Esophagus muscularis mucosa (tissue), 4 donors: ENCODE results near the gene SLC39A11.

Source experiments
- EP300 ChIP-seq: sonication (generic); formaldehyde crosslinking; IDR thresholded peaks from one replicate; pipeline ENCODE4 v1.6.1; 2017; ENCODE audit warnings: antibody characterized with exemption
- POLR2A ChIP-seq: fragments of 450-650 bp; IDR thresholded peaks from one replicate; pipeline ENCODE4 v1.6.1; 2017; ENCODE audit warnings: antibody characterized with exemption, moderate library complexity, mild to moderate bottlenecking, low read depth
- POLR2AphosphoS5 ChIP-seq, 2 donors: sonication (generic); formaldehyde crosslinking; IDR thresholded peaks; one replicate each; pipeline ENCODE4 v1.6.1; 2017; ENCODE audit warnings: antibody characterized with exemption in 2 of 2
- TF ChIP-seq, protein P1 (sequence below), 3 experiments: fragments of 200-600 bp in 2 of 3; fragments of 450-650 bp in 1 of 3; sonication (generic) in 2 of 3; IDR thresholded peaks; one replicate each; pipeline ENCODE4 v1.5.1; 2017 to 2019; ENCODE audit warnings: antibody characterized with exemption in 3 of 3, mild to moderate bottlenecking in 2 of 3, moderate library complexity in 1 of 3

DNA sequence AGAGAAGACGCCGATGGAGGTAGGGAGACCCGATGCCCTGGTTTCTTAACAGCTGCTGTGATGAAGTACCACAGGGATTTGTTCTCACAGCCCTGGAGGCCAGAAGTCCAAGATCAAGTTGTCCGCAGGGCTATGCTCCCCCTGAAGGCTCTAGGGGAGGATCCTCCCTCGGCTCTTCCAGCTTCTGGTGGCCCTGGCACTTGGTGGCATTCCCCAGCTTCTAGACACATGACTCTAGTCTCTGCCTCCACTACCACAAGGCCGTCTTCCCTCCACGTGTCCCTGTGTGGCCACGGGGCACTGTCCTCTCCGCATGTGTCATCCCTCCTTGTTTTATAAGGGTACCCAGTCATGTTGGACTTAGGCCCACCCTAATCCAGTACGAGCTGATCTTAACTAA lies 375.2 kb downstream of the SLC39A11 start:
- TF ChIP-seq, protein P1, sequence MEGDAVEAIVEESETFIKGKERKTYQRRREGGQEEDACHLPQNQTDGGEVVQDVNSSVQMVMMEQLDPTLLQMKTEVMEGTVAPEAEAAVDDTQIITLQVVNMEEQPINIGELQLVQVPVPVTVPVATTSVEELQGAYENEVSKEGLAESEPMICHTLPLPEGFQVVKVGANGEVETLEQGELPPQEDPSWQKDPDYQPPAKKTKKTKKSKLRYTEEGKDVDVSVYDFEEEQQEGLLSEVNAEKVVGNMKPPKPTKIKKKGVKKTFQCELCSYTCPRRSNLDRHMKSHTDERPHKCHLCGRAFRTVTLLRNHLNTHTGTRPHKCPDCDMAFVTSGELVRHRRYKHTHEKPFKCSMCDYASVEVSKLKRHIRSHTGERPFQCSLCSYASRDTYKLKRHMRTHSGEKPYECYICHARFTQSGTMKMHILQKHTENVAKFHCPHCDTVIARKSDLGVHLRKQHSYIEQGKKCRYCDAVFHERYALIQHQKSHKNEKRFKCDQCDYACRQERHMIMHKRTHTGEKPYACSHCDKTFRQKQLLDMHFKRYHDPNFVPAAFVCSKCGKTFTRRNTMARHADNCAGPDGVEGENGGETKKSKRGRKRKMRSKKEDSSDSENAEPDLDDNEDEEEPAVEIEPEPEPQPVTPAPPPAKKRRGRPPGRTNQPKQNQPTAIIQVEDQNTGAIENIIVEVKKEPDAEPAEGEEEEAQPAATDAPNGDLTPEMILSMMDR (IDR thresholded peaks at IDR 0.05), result no peak
- no peak for TF ChIP-seq POLR2A
- TF ChIP-seq POLR2AphosphoS5 (IDR thresholded peaks at IDR 0.05), result no peak
- TF ChIP-seq EP300, result no peak
